LNCAP (cell line): ENCODE data around the gene LFNG.

Source experiments
- TF ChIP-seq, protein P1 (sequence below): fragments of 450-650 bp; IDR thresholded peaks from 2 replicates; pipeline ENCODE4 v1.5.1; 2017; ENCODE audit warnings: mild to moderate bottlenecking

Gene LFNG

GRCh38 chr7:2523461-2523936 lies 3.9 kb downstream of the LFNG start:
- TF ChIP-seq, protein P1, sequence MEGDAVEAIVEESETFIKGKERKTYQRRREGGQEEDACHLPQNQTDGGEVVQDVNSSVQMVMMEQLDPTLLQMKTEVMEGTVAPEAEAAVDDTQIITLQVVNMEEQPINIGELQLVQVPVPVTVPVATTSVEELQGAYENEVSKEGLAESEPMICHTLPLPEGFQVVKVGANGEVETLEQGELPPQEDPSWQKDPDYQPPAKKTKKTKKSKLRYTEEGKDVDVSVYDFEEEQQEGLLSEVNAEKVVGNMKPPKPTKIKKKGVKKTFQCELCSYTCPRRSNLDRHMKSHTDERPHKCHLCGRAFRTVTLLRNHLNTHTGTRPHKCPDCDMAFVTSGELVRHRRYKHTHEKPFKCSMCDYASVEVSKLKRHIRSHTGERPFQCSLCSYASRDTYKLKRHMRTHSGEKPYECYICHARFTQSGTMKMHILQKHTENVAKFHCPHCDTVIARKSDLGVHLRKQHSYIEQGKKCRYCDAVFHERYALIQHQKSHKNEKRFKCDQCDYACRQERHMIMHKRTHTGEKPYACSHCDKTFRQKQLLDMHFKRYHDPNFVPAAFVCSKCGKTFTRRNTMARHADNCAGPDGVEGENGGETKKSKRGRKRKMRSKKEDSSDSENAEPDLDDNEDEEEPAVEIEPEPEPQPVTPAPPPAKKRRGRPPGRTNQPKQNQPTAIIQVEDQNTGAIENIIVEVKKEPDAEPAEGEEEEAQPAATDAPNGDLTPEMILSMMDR: no peak

GRCh38 chr7:2523941-2524807 lies 4.6 kb downstream of the LFNG start:
- TF ChIP-seq, protein P1: no peak

DNA sequence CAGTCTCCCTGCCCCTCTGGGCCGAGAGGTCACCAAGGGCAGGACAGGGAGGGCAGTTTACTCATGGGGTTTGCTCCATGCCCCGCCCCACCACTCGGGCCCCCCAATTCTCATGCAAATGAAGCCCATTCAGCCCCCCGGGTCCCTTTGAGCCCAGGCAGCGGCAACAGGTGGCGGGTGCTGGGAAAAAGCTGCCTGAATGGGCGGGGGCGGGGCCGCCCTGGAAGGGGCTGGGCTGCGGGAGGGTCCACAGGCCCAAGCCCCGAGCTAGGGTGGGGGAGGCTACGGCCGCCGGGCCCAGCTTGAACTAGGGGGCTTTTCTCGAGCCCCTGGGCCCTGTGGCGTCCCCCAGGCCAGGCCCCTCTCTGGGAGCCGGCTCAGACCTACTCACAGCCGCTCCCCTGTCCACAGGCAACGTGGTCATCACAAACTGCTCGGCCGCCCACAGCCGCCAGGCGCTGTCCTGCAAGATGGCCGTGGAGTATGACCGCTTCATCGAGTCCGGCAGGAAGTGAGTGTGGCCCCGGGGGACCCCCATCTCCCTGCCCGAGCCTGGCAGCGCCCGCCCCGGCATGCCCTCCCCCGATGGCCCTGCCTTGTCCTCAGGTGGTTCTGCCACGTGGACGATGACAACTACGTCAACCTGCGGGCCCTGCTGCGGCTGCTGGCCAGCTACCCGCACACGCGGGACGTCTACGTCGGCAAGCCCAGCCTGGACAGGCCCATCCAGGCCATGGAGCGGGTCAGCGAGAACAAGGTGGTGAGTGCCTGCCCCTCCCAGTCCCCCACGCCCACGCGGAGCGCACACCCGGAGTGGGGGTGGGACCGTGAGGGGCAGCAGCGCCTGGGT lies 5.5 kb downstream of the LFNG start:
- TF ChIP-seq, protein P1: no peak

GRCh38 chr7:2525658-2526630 lies 6.4 kb downstream of the LFNG start:
- TF ChIP-seq, protein P1: no peak

DNA sequence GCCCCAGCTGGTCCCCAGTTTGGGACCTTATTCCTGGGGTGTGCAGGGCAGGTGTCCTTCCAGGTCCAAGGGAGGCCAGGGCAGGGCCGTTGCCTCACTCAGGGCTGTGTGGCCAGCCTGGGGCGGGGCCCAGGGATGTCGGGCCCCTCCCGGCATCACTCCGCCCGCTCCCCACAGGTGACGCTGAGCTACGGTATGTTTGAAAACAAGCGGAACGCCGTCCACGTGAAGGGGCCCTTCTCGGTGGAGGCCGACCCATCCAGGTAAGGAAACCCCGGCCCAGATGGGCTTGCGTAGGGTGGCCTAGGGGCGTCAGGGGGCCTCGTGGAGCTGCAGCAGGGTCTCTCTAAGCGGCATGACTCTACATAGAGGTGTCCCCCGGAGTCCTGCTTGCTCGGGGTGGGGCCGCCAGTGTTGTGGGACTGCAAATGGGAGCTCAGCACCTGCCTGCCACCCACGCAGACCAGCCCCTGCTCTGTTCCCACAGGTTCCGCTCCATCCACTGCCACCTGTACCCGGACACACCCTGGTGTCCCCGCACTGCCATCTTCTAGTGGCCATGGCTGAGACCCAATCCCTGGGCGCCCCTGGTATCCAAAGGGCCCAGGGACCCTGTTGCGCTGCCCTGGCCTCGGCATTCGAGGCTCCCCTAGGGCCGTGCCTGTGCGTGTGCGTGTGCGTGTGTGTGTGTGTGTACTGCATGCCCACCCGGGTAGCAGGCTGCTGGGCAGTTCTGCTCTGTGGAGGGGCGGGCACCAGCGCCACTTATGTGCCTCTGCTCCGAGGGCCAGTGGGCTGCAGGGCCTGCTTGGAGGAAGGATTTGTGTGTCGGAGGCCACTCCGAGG lies 7.3 kb downstream of the LFNG start:
- TF ChIP-seq, protein P1: no peak

GRCh38 chr7:2527505-2528467 lies 8.2 kb downstream of the LFNG start:
- TF ChIP-seq, protein P1: no peak
